ENCODE data around the gene MATN3. TPM values are rescaled to one million over a fixed set of nuclear protein-coding genes. Genes with fewer than 3 reads are reported as not detected.
A peak's percentile ranks its signal among the peaks of the same experiment; 100 is the strongest.

MATN3 gene
- total and polyA plus RNA-seq, 2 experiments from 2014 or later: 2.3 to 6.8 TPM

DNA sequence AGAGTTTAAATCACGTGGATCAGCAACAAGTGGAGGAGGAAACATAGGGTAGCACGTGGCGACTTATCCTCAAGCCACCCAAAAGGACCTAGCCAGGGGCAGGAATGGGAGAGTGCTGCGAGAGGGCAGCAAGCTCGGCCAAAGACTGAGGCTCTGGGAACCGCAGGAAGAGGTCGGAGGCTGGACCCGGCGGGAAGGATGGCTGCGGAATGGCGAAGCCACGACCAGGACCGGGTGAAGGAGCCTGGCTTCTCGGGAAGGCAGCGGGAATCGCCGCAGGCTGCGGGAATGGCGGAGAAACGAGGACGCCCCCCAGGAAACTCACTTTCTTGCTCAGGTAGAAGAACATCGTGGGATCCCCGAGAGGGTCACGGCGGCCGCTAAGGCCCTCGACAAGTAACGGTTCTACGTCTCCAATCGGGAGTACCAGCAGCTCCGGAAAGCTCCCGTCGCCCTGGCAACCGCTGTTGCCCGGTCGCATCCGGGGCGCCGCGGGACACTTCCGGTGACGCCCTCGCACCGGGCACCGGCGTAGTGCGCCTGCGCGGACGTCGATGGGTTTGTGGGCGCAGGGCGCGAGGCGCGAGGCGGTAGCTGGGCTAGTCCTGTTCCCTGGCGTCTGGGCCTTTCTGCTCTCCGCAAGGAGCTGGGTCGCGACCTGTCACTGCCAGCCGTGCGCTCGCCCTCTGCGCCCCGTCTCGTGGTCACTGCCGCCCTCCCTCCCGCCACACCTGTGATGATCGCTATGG is 22.6 kb downstream of the MATN3 start, which contains the start of gene WDR35:
TSS of gene WDR35 (minus strand) at position 439 of the 749 bp plus-strand sequence. CDS start at position 349, 90 bp downstream.
- peak within 1 kb of the TSS; percentile 45 for H3K27ac ChIP-seq
- no peaks in the 10 kb centered on the region for H4K20me1 ChIP-seq (ENCODE audit: insufficient read depth, poor library complexity, severe bottlenecking)
- peak within 1 kb of the TSS; percentile 98 for H2AFZ ChIP-seq
- H3K4me1 ChIP-seq (ENCODE audit: insufficient read depth): no peaks in the 10 kb centered on the region
- TF ChIP-seq EZH2phosphoT487 (IDR thresholded peaks at IDR 0.05; ENCODE audit: low read depth, severe bottlenecking, unreplicated experiment) (no peak), EZH2 (IDR thresholded peaks at IDR 0.05; ENCODE audit: borderline replicate concordance) (no peak)
- TF ChIP-seq, protein P1, sequence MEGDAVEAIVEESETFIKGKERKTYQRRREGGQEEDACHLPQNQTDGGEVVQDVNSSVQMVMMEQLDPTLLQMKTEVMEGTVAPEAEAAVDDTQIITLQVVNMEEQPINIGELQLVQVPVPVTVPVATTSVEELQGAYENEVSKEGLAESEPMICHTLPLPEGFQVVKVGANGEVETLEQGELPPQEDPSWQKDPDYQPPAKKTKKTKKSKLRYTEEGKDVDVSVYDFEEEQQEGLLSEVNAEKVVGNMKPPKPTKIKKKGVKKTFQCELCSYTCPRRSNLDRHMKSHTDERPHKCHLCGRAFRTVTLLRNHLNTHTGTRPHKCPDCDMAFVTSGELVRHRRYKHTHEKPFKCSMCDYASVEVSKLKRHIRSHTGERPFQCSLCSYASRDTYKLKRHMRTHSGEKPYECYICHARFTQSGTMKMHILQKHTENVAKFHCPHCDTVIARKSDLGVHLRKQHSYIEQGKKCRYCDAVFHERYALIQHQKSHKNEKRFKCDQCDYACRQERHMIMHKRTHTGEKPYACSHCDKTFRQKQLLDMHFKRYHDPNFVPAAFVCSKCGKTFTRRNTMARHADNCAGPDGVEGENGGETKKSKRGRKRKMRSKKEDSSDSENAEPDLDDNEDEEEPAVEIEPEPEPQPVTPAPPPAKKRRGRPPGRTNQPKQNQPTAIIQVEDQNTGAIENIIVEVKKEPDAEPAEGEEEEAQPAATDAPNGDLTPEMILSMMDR (IDR thresholded peaks at IDR 0.05; ENCODE audit: poor library complexity): no peak
- H3K27me3 ChIP-seq: no peaks in the 10 kb centered on the region
- no peaks in the 10 kb centered on the region for H3K9me3 ChIP-seq (ENCODE audit: low read depth)
- H3K36me3 ChIP-seq (replicated peaks; ENCODE audit: insufficient read depth, low read depth): no peaks in the 10 kb centered on the region
- H3K4me3 ChIP-seq: peak within 1 kb of the TSS; percentile 67
- DNase-seq (ENCODE audit: low spot score): peak; percentile 95
- peaks cover 10% of the 10 kb centered on the region for H3K79me2 ChIP-seq
- peak within 1 kb of the TSS; percentile 87 for H3K4me2 ChIP-seq
- 1% methylated on average over 67 of the region's 70 CpGs for WGBS (ENCODE audit: low lambda C conversion rate, missing lambda C conversion rate)
- no peaks in the 10 kb centered on the region for H3K9me2 ChIP-seq (replicated peaks; ENCODE audit: insufficient read depth)

GRCh38 chr2:19989342-19989666 is 23.2 kb downstream of the MATN3 start:
- peak overlapping the region; percentile 23 for H3K27ac ChIP-seq

GRCh38 chr2:19988600-19988999 is 23.9 kb downstream of the MATN3 start:
- Histone ChIP-seq H3K4me2 (peak overlapping the region; percentile 87), H3K9me3 (ENCODE audit: low read depth) (no peaks in the 10 kb centered on the region), H3K27me3 (no peaks in the 10 kb centered on the region), H3K4me3 (no peak overlapping the region), H3K27ac (no peak overlapping the region), H4K20me1 (ENCODE audit: insufficient read depth, poor library complexity, severe bottlenecking) (no peaks in the 10 kb centered on the region), H3K36me3 (replicated peaks; ENCODE audit: insufficient read depth, low read depth) (no peaks in the 10 kb centered on the region), H3K4me1 (ENCODE audit: insufficient read depth) (no peaks in the 10 kb centered on the region), H3K9me2 (replicated peaks; ENCODE audit: insufficient read depth) (no peaks in the 10 kb centered on the region), H2AFZ (no peak overlapping the region), H3K79me2 (peaks cover 10% of the 10 kb centered on the region)
- no peak for TF ChIP-seq EZH2phosphoT487 (IDR thresholded peaks at IDR 0.05; ENCODE audit: low read depth, severe bottlenecking, unreplicated experiment)
- no peak for TF ChIP-seq EZH2 (IDR thresholded peaks at IDR 0.05; ENCODE audit: borderline replicate concordance)
- TF ChIP-seq, protein P1 (IDR thresholded peaks at IDR 0.05; ENCODE audit: poor library complexity): no peak
- no peak for DNase-seq (ENCODE audit: low spot score)
- 72% methylated on average over 2 of the region's 2 CpGs for WGBS (ENCODE audit: low lambda C conversion rate, missing lambda C conversion rate)

More at GRCh38 chr2:19989342-19989666, 23.2 kb downstream of the MATN3 start:
- no peaks in the 10 kb centered on the region for H3K4me1 ChIP-seq (ENCODE audit: insufficient read depth)
- no peaks in the 10 kb centered on the region for H4K20me1 ChIP-seq (ENCODE audit: insufficient read depth, poor library complexity, severe bottlenecking)
- 4% methylated on average over 8 of the region's 8 CpGs for WGBS (ENCODE audit: low lambda C conversion rate, missing lambda C conversion rate)
- no peak for DNase-seq (ENCODE audit: low spot score)
- H3K9me3 ChIP-seq (ENCODE audit: low read depth): no peaks in the 10 kb centered on the region
- no peaks in the 10 kb centered on the region for H3K36me3 ChIP-seq (replicated peaks; ENCODE audit: insufficient read depth, low read depth)
- H3K79me2 ChIP-seq: peaks cover 10% of the 10 kb centered on the region
- no peaks in the 10 kb centered on the region for H3K27me3 ChIP-seq
- no peaks in the 10 kb centered on the region for H3K9me2 ChIP-seq (replicated peaks; ENCODE audit: insufficient read depth)
- peak overlapping the region; percentile 67 for H3K4me3 ChIP-seq
- H3K4me2 ChIP-seq: peak overlapping the region; percentile 87
- H2AFZ ChIP-seq: peak overlapping the region; percentile 98
- TF ChIP-seq EZH2phosphoT487 (IDR thresholded peaks at IDR 0.05; ENCODE audit: low read depth, severe bottlenecking, unreplicated experiment): no peak
- TF ChIP-seq, protein P1 (IDR thresholded peaks at IDR 0.05; ENCODE audit: poor library complexity): no peak
- TF ChIP-seq EZH2 (IDR thresholded peaks at IDR 0.05; ENCODE audit: borderline replicate concordance): no peak

All from hepatocyte (in vitro differentiated cells).